B cell (primary cell): ENCODE data around the gene KLF16.

Source experiments
- CTCF ChIP-seq: fragments of 200-600 bp; IDR thresholded peaks from one replicate; pipeline ENCODE4 v1.8.0; 2022; ENCODE audit warnings: antibody characterized with exemption, mild to moderate bottlenecking
- EZH2 ChIP-seq: IDR thresholded peaks from 2 replicates; pipeline ENCODE4 v1.6.1; 2012; ENCODE audit warnings: borderline replicate concordance, low read depth, mild to moderate bottlenecking, moderate library complexity, low read length; ENCODE audit not compliant: insufficient read depth, poor library complexity, severe bottlenecking

GRCh38 chr19:1905110-1905862 is 41.9 kb upstream of the KLF16 start, which contains the start of the genes ADAT3 and SCAMP4:
- TF ChIP-seq CTCF, result no peak
- TF ChIP-seq EZH2, result no peak
